ENCODE data around the gene C9.

The C9 gene

DNA sequence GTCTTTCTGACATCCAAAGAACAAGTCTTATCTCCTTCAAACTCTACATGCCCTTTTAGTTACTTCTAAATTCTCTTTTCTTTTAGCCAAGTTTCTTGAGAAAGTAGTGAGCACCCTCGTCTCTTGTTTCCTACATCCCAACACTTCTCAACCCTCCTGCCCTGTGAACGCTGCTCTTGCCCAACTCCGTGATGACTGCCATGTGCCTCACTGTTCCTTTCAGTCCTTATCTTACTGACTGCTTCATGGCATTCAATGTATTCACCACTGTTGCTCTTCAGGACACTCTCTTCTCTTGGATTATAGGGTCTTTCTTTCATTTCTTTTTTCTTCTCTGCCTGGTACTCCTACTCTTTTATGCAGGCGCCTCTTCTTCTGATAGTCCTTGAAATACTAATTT is 14.8 kb downstream of the C9 start:
- Histone ChIP-seq H4K20me1 (ENCODE audit: insufficient read depth, low read length) (no peaks in the 10 kb centered on the region), H2AFZ (ENCODE audit: low read depth, low read length) (no peak overlapping the region), H3K27me3 (ENCODE audit: insufficient read depth, low read length, poor library complexity) (no peaks in the 10 kb centered on the region), H3K9ac (ENCODE audit: low read depth, low read length) (no peak overlapping the region), H3K79me2 (ENCODE audit: insufficient read depth, low read length) (no peaks in the 10 kb centered on the region), H3K4me1 (ENCODE audit: insufficient read depth, low read length) (no peaks in the 10 kb centered on the region), H3K4me2 (ENCODE audit: insufficient read depth, low read length) (no peak overlapping the region), H3K9me3 (ENCODE audit: insufficient read depth, low read length, severe bottlenecking) (no peaks in the 10 kb centered on the region), H3K27ac (ENCODE audit: low read length) (no peak overlapping the region), H3K4me3 (ENCODE audit: low read depth in 1 of 2, low read length in 2 of 2) (no peak overlapping the region), H3K36me3 (ENCODE audit: insufficient read depth, low read length) (no peaks in the 10 kb centered on the region)
- ATAC-seq (ENCODE audit: insufficient read depth, low read depth) (no peak), DNase-seq (no peak)
- TF ChIP-seq EZH2 (IDR thresholded peaks at IDR 0.05; ENCODE audit: borderline replicate concordance, low read depth, low read length, severe bottlenecking), result no peak

GRCh38 chr5:39342460-39342859 is 21.8 kb downstream of the C9 start:
- no peak overlapping the region for H2AFZ ChIP-seq (ENCODE audit: low read depth, low read length)
- H4K20me1 ChIP-seq (ENCODE audit: insufficient read depth, low read length), result no peaks in the 10 kb centered on the region
- H3K9me3 ChIP-seq (ENCODE audit: insufficient read depth, low read length, severe bottlenecking), result no peaks in the 10 kb centered on the region
- H3K79me2 ChIP-seq (ENCODE audit: insufficient read depth, low read length), result no peaks in the 10 kb centered on the region
- no peak overlapping the region for H3K27ac ChIP-seq (ENCODE audit: low read length)
- DNase-seq, result no peak
- H3K4me3 ChIP-seq (ENCODE audit: low read depth in 1 of 2, low read length in 2 of 2), result no peak overlapping the region
- H3K4me1 ChIP-seq (ENCODE audit: insufficient read depth, low read length), result no peaks in the 10 kb centered on the region
- TF ChIP-seq CTCF (IDR thresholded peaks at IDR 0.05; ENCODE audit: borderline replicate concordance, extremely low read depth, low read length, poor library complexity, severe bottlenecking) (no peak), EZH2 (IDR thresholded peaks at IDR 0.05; ENCODE audit: borderline replicate concordance, low read depth, low read length, severe bottlenecking) (no peak)
- no peaks in the 10 kb centered on the region for H3K36me3 ChIP-seq (ENCODE audit: insufficient read depth, low read length)
- no peak overlapping the region for H3K9ac ChIP-seq (ENCODE audit: low read depth, low read length)
- no peaks in the 10 kb centered on the region for H3K27me3 ChIP-seq (ENCODE audit: insufficient read depth, low read length, poor library complexity)
- no peak overlapping the region for H3K4me2 ChIP-seq (ENCODE audit: insufficient read depth, low read length)
- no peak for ATAC-seq (ENCODE audit: insufficient read depth, low read depth)

DNA sequence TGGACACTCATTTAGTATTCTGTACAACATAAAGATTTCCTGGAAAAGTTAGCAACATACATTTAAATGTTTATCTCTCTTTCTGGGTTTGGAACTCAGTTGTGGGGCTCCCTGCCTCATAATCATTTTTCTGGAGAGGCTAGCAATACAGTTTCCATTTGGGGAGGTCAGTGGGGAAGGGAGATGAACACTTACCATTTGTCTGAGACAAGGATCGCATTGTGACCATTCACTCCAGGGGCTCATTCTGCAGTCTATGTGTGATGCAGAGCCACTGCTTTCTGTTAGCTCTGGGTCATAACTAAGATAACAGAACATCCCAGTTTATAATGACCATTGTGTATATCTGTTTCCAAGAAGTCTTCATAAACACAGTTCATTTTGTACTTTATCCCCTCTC is 22.4 kb downstream of the C9 start:
- no peak overlapping the region for H3K27ac ChIP-seq (ENCODE audit: low read length)
- TF ChIP-seq EZH2 (IDR thresholded peaks at IDR 0.05; ENCODE audit: borderline replicate concordance, low read depth, low read length, severe bottlenecking) (no peak), CTCF (IDR thresholded peaks at IDR 0.05; ENCODE audit: borderline replicate concordance, extremely low read depth, low read length, poor library complexity, severe bottlenecking) (no peak)
- H3K9me3 ChIP-seq (ENCODE audit: insufficient read depth, low read length, severe bottlenecking), result no peaks in the 10 kb centered on the region
- no peak overlapping the region for H3K9ac ChIP-seq (ENCODE audit: low read depth, low read length)
- no peaks in the 10 kb centered on the region for H3K27me3 ChIP-seq (ENCODE audit: insufficient read depth, low read length, poor library complexity)
- no peaks in the 10 kb centered on the region for H3K36me3 ChIP-seq (ENCODE audit: insufficient read depth, low read length)
- H3K4me3 ChIP-seq (ENCODE audit: low read depth in 1 of 2, low read length in 2 of 2), result no peak overlapping the region
- ATAC-seq (ENCODE audit: insufficient read depth, low read depth) (no peak), DNase-seq (no peak)
- H2AFZ ChIP-seq (ENCODE audit: low read depth, low read length), result no peak overlapping the region
- H3K79me2 ChIP-seq (ENCODE audit: insufficient read depth, low read length), result no peaks in the 10 kb centered on the region
- H4K20me1 ChIP-seq (ENCODE audit: insufficient read depth, low read length), result no peaks in the 10 kb centered on the region
- H3K4me2 ChIP-seq (ENCODE audit: insufficient read depth, low read length), result no peak overlapping the region
- H3K4me1 ChIP-seq (ENCODE audit: insufficient read depth, low read length), result no peaks in the 10 kb centered on the region

GRCh38 chr5:39340506-39340905 is 23.8 kb downstream of the C9 start:
- Histone ChIP-seq H3K27ac (ENCODE audit: low read length) (no peak overlapping the region), H2AFZ (ENCODE audit: low read depth, low read length) (no peak overlapping the region), H3K36me3 (ENCODE audit: insufficient read depth, low read length) (no peaks in the 10 kb centered on the region), H3K4me1 (ENCODE audit: insufficient read depth, low read length) (no peaks in the 10 kb centered on the region), H3K27me3 (ENCODE audit: insufficient read depth, low read length, poor library complexity) (no peaks in the 10 kb centered on the region), H4K20me1 (ENCODE audit: insufficient read depth, low read length) (no peaks in the 10 kb centered on the region), H3K4me2 (ENCODE audit: insufficient read depth, low read length) (no peak overlapping the region), H3K9ac (ENCODE audit: low read depth, low read length) (no peak overlapping the region), H3K9me3 (ENCODE audit: insufficient read depth, low read length, severe bottlenecking) (no peaks in the 10 kb centered on the region), H3K79me2 (ENCODE audit: insufficient read depth, low read length) (no peaks in the 10 kb centered on the region), H3K4me3 (ENCODE audit: low read depth in 1 of 2, low read length in 2 of 2) (no peak overlapping the region)
- DNase-seq, result no peak
- TF ChIP-seq CTCF (IDR thresholded peaks at IDR 0.05; ENCODE audit: borderline replicate concordance, extremely low read depth, low read length, poor library complexity, severe bottlenecking), result no peak
- no peak for TF ChIP-seq EZH2 (IDR thresholded peaks at IDR 0.05; ENCODE audit: borderline replicate concordance, low read depth, low read length, severe bottlenecking)
- ATAC-seq (ENCODE audit: insufficient read depth, low read depth), result no peak
